Mucosa of descending colon (tissue), 3 donors: ENCODE results near the gene FBRSL1. TPM values are rescaled to one million over a fixed set of nuclear protein-coding genes. Genes with fewer than 3 reads are reported as not detected.

Experiments used
- ATAC-seq: fragments of 200-7000 bp; cut with Tn5 transposase; one replicate; pipeline ENCODE4 v1.9.1; 2020; ENCODE audit warnings: mild to moderate bottlenecking, moderate library complexity
- DNase-seq, 3 donors: peaks; one replicate each; pipeline ENCODE4 v3.0.0-alpha.2; 2020
- H3K36me3 ChIP-seq: fragments of 200-600 bp; one replicate; pipeline ENCODE4 v1.8.0; 2021; ENCODE audit warnings: low read depth, mild to moderate bottlenecking
- H3K4me1 ChIP-seq: fragments of 200-600 bp; one replicate; pipeline ENCODE4 v1.8.0; 2021; ENCODE audit warnings: low read depth, mild to moderate bottlenecking
- H3K4me3 ChIP-seq: fragments of 200-600 bp; one replicate; pipeline ENCODE4 v1.8.0; 2021; ENCODE audit warnings: mild to moderate bottlenecking
- H3K9me3 ChIP-seq: fragments of 200-600 bp; one replicate; pipeline ENCODE4 v1.8.0; 2021; ENCODE audit warnings: mild to moderate bottlenecking
- CTCF ChIP-seq: fragments of 200-600 bp; IDR thresholded peaks from one replicate; pipeline ENCODE4 v1.8.0; 2022; ENCODE audit warnings: antibody characterized with exemption, mild to moderate bottlenecking
- intact Hi-C, 2 donors: fragments of 100-400 bp; cut with DNase I in 1 of 2; cut with micrococcal nuclease in 1 of 2; formaldehyde crosslinking; loops; one replicate each; pipeline versions ENCODE4 v1.11.0 to v1.11.1; 2022; cut with DNase I, micrococcal nuclease
- total RNA-seq, 3 donors: library from RNA; stranded (reverse); fragmentation: NEBNext Ultra II Directional in 2 of 3; extraction: Animal tissue kit (Norgen Biotek cat#: 25700) in 2 of 3; gene quantifications; one replicate each; pipeline versions ENCODE4 v1.2.1 to v1.2.4, GENCODE V29; 2021 to 2023
- donor health status: DM: no; HTN: no; CAD: no; lungs with moderate emphysema.
- donor health status: DM: no; HTN: no; CAD: no.
- donor health status: DM: no; HTN: yes; CAD: no.

Gene FBRSL1
- total RNA-seq, 3 donors from 2014 or later = 54.7 to 68.5 (median 55.6) TPM

- H3K36me3 ChIP-seq = no peaks in the 10 kb centered on the region
- no peak for TF ChIP-seq CTCF
- H3K9me3 ChIP-seq = no peaks in the 10 kb centered on the region
- intact Hi-C loops = no loop called here
- H3K4me1 ChIP-seq = no peaks in the 10 kb centered on the region
- no peak overlapping the region for H3K4me3 ChIP-seq
- ATAC-seq = no peak
- no peak for DNase-seq
Observed at GRCh38 chr12:132456186-132456943, 33.6 kb upstream of the FBRSL1 start.

GRCh38 chr12:132456944-132457495, 32.9 kb upstream of the FBRSL1 start:
- Histone ChIP-seq H3K4me3 (no peak overlapping the region), H3K4me1 (no peaks in the 10 kb centered on the region), H3K9me3 (no peaks in the 10 kb centered on the region), H3K36me3 (no peaks in the 10 kb centered on the region)
- intact Hi-C loops = no loop called here
- TF ChIP-seq CTCF = no peak
- ATAC-seq (no peak), DNase-seq (no peak)

- no peak for ATAC-seq
- Histone ChIP-seq H3K4me3 (no peak overlapping the region), H3K36me3 (no peaks in the 10 kb centered on the region), H3K4me1 (no peaks in the 10 kb centered on the region), H3K9me3 (no peaks in the 10 kb centered on the region)
- TF ChIP-seq CTCF = no peak
- no peak for DNase-seq
- intact Hi-C loops = no loop called here
Observed at GRCh38 chr12:132458441-132458840, 31.5 kb upstream of the FBRSL1 start.

- no peak for TF ChIP-seq CTCF
- Histone ChIP-seq H3K36me3 (no peaks in the 10 kb centered on the region), H3K9me3 (no peaks in the 10 kb centered on the region), H3K4me1 (no peaks in the 10 kb centered on the region), H3K4me3 (no peak overlapping the region)
- intact Hi-C loops = no loop called here
- peak in 1 of 3 donors; percentile 43 for DNase-seq
- ATAC-seq = no peak
Observed at GRCh38 chr12:132458846-132459641, 30.9 kb upstream of the FBRSL1 start.

- Histone ChIP-seq H3K4me1 (no peaks in the 10 kb centered on the region), H3K36me3 (no peaks in the 10 kb centered on the region), H3K4me3 (no peak overlapping the region), H3K9me3 (no peaks in the 10 kb centered on the region)
- intact Hi-C loops = no loop called here
- no peak for TF ChIP-seq CTCF
- peak in 1 of 3 donors; percentile 18 for DNase-seq
- peak; percentile 47 for ATAC-seq
Observed at GRCh38 chr12:132460571-132460970, 29.4 kb upstream of the FBRSL1 start.
